ENCODE results near the gene BNIP5.

Gene BNIP5

DNA sequence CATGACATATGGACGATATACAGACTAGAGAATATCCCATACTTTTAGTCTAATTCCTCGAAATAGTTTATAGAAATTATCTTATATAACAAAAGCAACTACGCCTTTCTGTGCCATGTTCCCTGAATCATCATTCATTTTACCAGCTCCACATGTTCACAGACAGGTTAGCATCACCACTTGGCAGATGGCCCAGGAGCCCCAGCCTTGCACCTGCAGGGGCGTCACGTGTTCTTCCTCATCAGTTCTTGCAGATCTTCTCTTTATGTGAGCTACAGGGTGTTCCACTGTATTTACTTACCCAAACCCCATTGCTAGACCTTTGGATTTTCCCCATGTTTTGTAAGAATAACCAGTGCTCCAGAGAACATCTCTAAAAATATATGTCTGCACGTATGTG is 12.6 kb upstream of the BNIP5 start:
- H3K27ac ChIP-seq (ENCODE audit: poor library complexity, severe bottlenecking), result no peak overlapping the region
- ATAC-seq (ENCODE audit: low read depth) (peak; percentile 63; the same call in 2 of the 3 replicates), DNase-seq (ENCODE audit: low spot score) (no peak)
- H3K36me3 ChIP-seq (ENCODE audit: low read depth), result no peaks in the 10 kb centered on the region
- H3K4me1 ChIP-seq (ENCODE audit: insufficient read depth, poor library complexity, severe bottlenecking), result no peaks in the 10 kb centered on the region
- no peaks in the 10 kb centered on the region for H3K9me3 ChIP-seq (ENCODE audit: severe bottlenecking)
- H3K27me3 ChIP-seq (ENCODE audit: insufficient read depth, poor library complexity, severe bottlenecking), result no peaks in the 10 kb centered on the region
- TF ChIP-seq, protein P1, sequence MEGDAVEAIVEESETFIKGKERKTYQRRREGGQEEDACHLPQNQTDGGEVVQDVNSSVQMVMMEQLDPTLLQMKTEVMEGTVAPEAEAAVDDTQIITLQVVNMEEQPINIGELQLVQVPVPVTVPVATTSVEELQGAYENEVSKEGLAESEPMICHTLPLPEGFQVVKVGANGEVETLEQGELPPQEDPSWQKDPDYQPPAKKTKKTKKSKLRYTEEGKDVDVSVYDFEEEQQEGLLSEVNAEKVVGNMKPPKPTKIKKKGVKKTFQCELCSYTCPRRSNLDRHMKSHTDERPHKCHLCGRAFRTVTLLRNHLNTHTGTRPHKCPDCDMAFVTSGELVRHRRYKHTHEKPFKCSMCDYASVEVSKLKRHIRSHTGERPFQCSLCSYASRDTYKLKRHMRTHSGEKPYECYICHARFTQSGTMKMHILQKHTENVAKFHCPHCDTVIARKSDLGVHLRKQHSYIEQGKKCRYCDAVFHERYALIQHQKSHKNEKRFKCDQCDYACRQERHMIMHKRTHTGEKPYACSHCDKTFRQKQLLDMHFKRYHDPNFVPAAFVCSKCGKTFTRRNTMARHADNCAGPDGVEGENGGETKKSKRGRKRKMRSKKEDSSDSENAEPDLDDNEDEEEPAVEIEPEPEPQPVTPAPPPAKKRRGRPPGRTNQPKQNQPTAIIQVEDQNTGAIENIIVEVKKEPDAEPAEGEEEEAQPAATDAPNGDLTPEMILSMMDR (IDR thresholded peaks at IDR 0.05; ENCODE audit: poor library complexity, severe bottlenecking), result no peak
- no peak overlapping the region for H3K4me3 ChIP-seq (ENCODE audit: severe bottlenecking)

- Histone ChIP-seq H3K36me3 (ENCODE audit: low read depth) (no peaks in the 10 kb centered on the region), H3K27me3 (ENCODE audit: insufficient read depth, poor library complexity, severe bottlenecking) (no peaks in the 10 kb centered on the region), H3K4me1 (ENCODE audit: insufficient read depth, poor library complexity, severe bottlenecking) (no peaks in the 10 kb centered on the region), H3K4me3 (ENCODE audit: severe bottlenecking) (no peak overlapping the region), H3K27ac (ENCODE audit: poor library complexity, severe bottlenecking) (no peak overlapping the region), H3K9me3 (ENCODE audit: severe bottlenecking) (no peaks in the 10 kb centered on the region)
- DNase-seq (ENCODE audit: low spot score) (no peak), ATAC-seq (ENCODE audit: low read depth) (no peak)
- TF ChIP-seq, protein P1 (IDR thresholded peaks at IDR 0.05; ENCODE audit: poor library complexity, severe bottlenecking), result no peak
Measured at GRCh38 chr6:36347621-36348020, 10.9 kb upstream of the BNIP5 start.

- Histone ChIP-seq H3K36me3 (ENCODE audit: low read depth) (no peaks in the 10 kb centered on the region), H3K4me1 (ENCODE audit: insufficient read depth, poor library complexity, severe bottlenecking) (no peaks in the 10 kb centered on the region), H3K27ac (ENCODE audit: poor library complexity, severe bottlenecking) (no peak overlapping the region), H3K4me3 (ENCODE audit: severe bottlenecking) (no peak overlapping the region), H3K9me3 (ENCODE audit: severe bottlenecking) (no peaks in the 10 kb centered on the region), H3K27me3 (ENCODE audit: insufficient read depth, poor library complexity, severe bottlenecking) (no peaks in the 10 kb centered on the region)
- DNase-seq (ENCODE audit: low spot score) (no peak), ATAC-seq (ENCODE audit: low read depth) (no peak)
- TF ChIP-seq, protein P1 (IDR thresholded peaks at IDR 0.05; ENCODE audit: poor library complexity, severe bottlenecking), result no peak
Measured at GRCh38 chr6:36346486-36347273, 10.0 kb upstream of the BNIP5 start.

DNA sequence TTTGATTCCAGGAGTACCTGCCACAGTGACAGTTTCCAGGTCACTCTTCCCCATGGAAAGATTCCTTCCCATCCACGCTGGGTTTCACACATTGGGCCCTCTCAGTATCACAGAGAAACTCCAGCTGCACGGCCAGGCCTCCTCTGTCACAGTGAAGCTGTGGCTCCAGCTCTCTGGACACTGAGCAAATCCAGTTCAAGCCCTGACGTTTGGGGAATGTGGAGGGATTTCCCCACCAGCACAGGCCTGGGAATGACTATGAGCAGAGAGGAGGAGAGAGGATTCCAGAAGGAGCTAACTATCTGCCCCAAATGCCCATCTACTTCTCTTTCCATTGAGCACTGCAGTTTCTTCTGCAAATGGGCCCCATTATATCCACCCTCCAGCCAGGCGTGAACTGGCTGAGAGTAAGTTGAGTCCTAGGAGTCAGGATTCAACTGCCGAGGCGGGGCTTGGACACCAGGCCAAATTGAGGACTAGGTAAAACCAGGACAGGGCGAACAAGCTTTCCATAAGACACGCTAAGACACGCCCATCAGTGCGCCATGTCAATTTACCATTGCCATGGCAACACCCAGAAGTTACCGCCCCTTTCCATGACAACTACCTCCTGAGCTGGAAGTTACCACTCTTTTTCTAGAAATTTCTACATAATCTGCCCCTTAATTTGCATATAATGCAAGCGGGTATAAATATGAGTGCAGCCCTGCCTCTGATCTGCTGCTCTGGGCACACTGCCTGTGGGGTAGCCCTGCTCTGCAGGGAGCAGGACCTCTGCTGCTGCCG is 9.2 kb upstream of the BNIP5 start:
- TF ChIP-seq, protein P1 (IDR thresholded peaks at IDR 0.05; ENCODE audit: poor library complexity, severe bottlenecking), result no peak
- Histone ChIP-seq H3K27ac (ENCODE audit: poor library complexity, severe bottlenecking) (no peak overlapping the region), H3K4me3 (ENCODE audit: severe bottlenecking) (no peak overlapping the region), H3K36me3 (ENCODE audit: low read depth) (no peaks in the 10 kb centered on the region), H3K4me1 (ENCODE audit: insufficient read depth, poor library complexity, severe bottlenecking) (no peaks in the 10 kb centered on the region), H3K27me3 (ENCODE audit: insufficient read depth, poor library complexity, severe bottlenecking) (peaks cover under 1% of the 10 kb centered on the region), H3K9me3 (ENCODE audit: severe bottlenecking) (no peaks in the 10 kb centered on the region)
- ATAC-seq (ENCODE audit: low read depth) (no peak), DNase-seq (ENCODE audit: low spot score) (no peak)

Measured in RWPE2 (cell line).